Coronary artery (tissue), 2 donors: Measurements from ENCODE around the gene LAMB4.

ENCODE experiments used
- DNase-seq: peaks from one replicate; pipeline ENCODE4 v3.0.0-alpha.2; 2017; ENCODE audit warnings: low spot score
- H3K27ac ChIP-seq, 2 donors: fragments of 200-600 bp; sonication (generic); one replicate each; pipeline ENCODE4 v1.5.1; 2016 to 2019
- H3K4me3 ChIP-seq: fragments of 200-600 bp; sonication (generic); 2 replicates; pipeline ENCODE4 v1.5.1; 2016; ENCODE audit warnings: mild to moderate bottlenecking, moderate library complexity
- CTCF ChIP-seq: fragments of 200-600 bp; sonication (generic); IDR thresholded peaks from one replicate; pipeline ENCODE4 v1.5.1; 2019; ENCODE audit warnings: antibody characterized with exemption

Gene LAMB4

GRCh38 chr7:108142675-108143259, 12.6 kb upstream of the LAMB4 start:
- Histone ChIP-seq H3K4me3 (no peak overlapping the region), H3K27ac (no peak overlapping the region)
- DNase-seq: no peak
- no peak for TF ChIP-seq CTCF

- Histone ChIP-seq H3K4me3 (no peak overlapping the region), H3K27ac (no peak overlapping the region)
- TF ChIP-seq CTCF: no peak
- no peak for DNase-seq
Measured at GRCh38 chr7:108142180-108142579, 12.0 kb upstream of the LAMB4 start.

- no peak for DNase-seq
- no peak for TF ChIP-seq CTCF
- H3K4me3 ChIP-seq: no peak overlapping the region
Measured at GRCh38 chr7:108140671-108141070, 10.5 kb upstream of the LAMB4 start.

GRCh38 chr7:108138911-108139310, 8.8 kb upstream of the LAMB4 start:
- no peak overlapping the region for H3K27ac ChIP-seq
- no peak overlapping the region for H3K4me3 ChIP-seq
- DNase-seq: no peak
- TF ChIP-seq CTCF: no peak

More at GRCh38 chr7:108140671-108141070, 10.5 kb upstream of the LAMB4 start:
- no peak overlapping the region for H3K27ac ChIP-seq

- no peak for TF ChIP-seq CTCF
- Histone ChIP-seq H3K27ac (no peak overlapping the region), H3K4me3 (no peak overlapping the region)
- no peak for DNase-seq
Measured at GRCh38 chr7:108137993-108138392, 7.8 kb upstream of the LAMB4 start.

GRCh38 chr7:108137040-108137439, 6.9 kb upstream of the LAMB4 start:
- no peak overlapping the region for H3K27ac ChIP-seq
- H3K4me3 ChIP-seq: no peak overlapping the region
- no peak for DNase-seq
- no peak for TF ChIP-seq CTCF

GRCh38 chr7:108136191-108136688, 6.1 kb upstream of the LAMB4 start:
- Histone ChIP-seq H3K4me3 (no peak overlapping the region), H3K27ac (no peak overlapping the region)
- no peak for TF ChIP-seq CTCF
- no peak for DNase-seq
